DLD1 (cell line): Measurements from ENCODE around the gene SGTA.

Experiments
- in situ Hi-C: cut with HindIII; loops from 2 replicates; pipeline ENCODE4 v1.10.0; 2017; ENCODE audit warnings: low sequenced_read_pairs

SGTA gene

GRCh38 chr19:2810141-2811091, 27.3 kb upstream of the SGTA start:
- in situ Hi-C loops: no loop called here

- in situ Hi-C loops: no loop called here
Observed at GRCh38 chr19:2809387-2810140, 26.5 kb upstream of the SGTA start.

- in situ Hi-C loops: no loop called here
Observed at GRCh38 chr19:2808129-2808941, 25.3 kb upstream of the SGTA start.

- in situ Hi-C loops: no loop called here
Observed at GRCh38 chr19:2807379-2808128, 24.5 kb upstream of the SGTA start.

DNA sequence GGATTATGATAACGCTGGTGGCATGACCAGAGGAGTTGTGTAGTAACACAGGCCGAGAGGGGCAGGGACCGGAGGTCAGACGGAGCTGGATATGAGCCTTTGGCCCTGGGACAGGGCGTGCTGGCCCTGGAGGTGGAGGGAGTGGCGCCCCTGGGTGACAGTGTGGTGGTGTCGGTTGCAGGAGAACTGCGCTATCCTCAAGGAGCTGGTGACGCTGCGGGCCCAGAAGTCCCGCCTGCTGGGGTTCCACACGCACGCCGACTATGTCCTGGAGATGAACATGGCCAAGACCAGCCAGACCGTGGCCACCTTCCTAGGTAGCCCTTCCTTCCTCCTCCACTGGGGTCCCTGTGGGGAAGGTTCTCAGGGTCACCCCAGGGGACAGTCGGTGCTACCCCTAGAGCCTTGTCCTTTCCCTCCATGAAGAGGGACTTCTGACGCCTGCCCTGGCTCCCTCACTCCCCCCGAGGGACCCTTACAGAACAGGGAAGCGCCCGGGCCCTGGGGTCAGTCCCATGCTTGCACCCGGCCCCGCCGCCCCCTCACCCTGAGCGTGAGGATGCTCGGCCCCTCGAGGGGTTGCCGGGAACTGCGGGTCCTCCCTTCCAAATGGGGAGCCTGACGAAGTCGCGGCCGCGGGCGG, 23.8 kb upstream of the SGTA start:
- in situ Hi-C loops: no loop called here

- in situ Hi-C loops: no loop called here
Observed at GRCh38 chr19:2805991-2806649, 23.0 kb upstream of the SGTA start.

- in situ Hi-C loops: no loop called here
Observed at GRCh38 chr19:2805261-2805900, 22.3 kb upstream of the SGTA start.

- in situ Hi-C loops: no loop called here
Observed at GRCh38 chr19:2804156-2805004, 21.3 kb upstream of the SGTA start.

DNA sequence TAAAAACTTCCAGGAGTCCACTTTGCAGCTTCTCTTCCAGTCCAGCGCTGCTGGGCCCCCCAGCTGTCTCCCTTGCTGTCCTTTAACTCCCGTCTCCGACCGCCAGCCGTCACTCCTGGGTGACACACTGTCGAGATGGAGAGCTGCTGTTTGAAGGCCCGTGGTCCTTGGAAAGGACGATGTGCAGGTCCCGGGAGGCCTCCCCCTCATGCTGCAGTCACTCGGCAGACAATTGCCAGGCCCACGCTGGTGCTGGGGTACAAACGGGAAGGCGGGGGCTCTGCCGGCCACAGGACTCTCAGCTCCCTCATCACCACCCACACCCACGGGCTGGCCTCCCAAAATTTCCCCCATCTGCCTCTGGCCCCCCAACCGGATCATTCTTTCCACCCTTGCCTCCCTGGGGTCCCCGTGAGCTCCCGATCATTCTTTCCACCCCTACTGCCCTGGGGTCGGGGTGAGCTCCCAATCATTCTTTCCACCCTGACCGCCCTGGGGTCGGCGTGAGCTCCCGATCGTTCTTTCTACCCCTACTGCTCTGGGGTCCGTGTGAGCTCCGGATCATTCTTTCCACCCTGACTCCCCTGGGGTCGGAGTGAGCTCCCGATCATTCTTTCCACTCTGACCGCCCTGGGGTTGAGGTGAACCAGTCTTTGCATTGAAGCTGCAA, 20.5 kb upstream of the SGTA start:
- in situ Hi-C loops: no loop called here

DNA sequence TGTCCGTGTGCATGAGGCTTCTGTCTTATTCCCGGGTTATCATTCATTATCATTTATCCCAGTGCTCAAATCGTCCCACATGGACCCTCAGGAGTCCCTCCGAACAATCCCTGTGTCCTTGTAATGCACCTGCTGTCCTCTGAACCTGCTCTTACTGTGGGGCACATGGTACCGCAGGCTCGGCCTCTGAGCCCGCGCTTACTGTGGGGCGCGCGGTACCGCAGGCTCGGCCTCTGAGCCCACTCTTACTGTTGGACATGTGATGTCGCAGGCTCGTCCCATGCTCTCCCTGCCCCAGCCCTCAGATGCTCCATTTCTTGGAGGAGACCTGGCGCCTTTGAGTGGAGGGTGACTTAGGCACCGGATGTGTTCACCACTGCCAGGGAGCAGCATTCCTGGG, 19.8 kb upstream of the SGTA start:
- in situ Hi-C loops: no loop called here

DNA sequence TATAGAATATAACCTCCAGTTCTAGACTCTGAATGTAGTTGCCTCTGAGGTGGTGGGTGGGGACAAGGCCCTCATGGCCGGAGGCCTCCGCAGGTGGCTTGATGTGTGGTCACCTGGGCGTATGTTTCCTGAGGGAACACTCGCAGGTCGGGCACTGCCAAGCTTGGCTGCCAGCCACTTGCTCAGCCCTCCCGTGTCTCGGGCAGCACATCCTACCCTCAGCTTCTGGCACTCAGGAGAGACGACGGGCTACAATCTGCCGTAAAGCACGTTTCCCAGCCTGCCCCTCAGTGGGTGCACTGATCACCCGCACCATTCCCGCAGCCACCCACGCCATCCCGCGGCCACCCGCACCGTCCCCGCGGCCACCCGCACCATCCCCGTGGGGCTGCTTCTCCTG, 17.4 kb upstream of the SGTA start:
- in situ Hi-C loops: no loop called here

DNA sequence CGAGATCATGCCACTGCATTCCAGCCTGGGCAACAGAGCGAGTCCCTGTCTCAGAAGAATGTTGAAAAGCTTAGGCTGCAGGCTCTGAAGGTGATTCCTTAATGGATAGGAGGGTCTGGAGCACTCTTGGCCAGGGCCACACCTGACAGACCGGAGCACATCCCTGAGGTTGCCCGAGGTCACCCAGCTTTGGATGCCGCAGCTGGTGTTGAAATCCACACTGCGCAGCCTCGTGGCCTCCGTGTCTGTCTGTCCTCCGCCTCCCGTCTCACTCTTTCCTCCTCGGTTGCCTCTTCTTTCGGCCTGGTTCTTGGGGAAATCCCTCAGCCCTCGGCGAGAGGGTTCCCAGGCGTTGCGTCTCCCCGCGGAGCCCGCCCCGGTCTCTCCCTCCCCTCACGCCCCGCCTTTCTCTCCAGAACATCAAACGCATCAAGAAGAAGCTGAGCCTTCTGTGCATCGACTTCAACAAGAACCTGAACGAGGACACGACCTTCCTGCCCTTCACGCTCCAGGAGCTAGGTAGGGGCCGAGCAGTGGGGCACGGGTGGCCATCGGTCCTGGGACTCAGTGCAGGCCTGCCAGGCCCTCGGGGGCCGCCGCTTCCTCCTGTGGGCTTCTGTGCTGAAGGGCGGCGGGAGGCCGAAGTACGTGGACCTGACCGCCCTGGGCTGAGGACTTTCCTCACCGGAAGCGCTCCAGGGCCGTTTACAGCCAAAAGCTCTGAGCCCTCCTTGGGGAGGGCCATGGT, 16.4 kb upstream of the SGTA start:
- in situ Hi-C loops: no loop called here

- in situ Hi-C loops: no loop called here
Observed at GRCh38 chr19:2798733-2799132, 15.7 kb upstream of the SGTA start.

GRCh38 chr19:2798158-2798685, 15.1 kb upstream of the SGTA start:
- in situ Hi-C loops: no loop called here

- in situ Hi-C loops: no loop called here
Observed at GRCh38 chr19:2797280-2797679, 14.2 kb upstream of the SGTA start.

GRCh38 chr19:2796659-2797266, 13.7 kb upstream of the SGTA start:
- in situ Hi-C loops: no loop called here
